GM18517 (cell line): ENCODE measurements around the gene POP7.
"Not testable (repeated sequence)": the region's sequence is repeated elsewhere in the genome, so short reads cannot be mapped to it uniquely, and the experiment has no call there.

Experiments used
- ATAC-seq: cut with Tn5 transposase; IDR thresholded peaks from one replicate; pipeline ENCODE4 v1.9.1; 2021; ENCODE audit warnings: mild to moderate bottlenecking, moderate library complexity; ENCODE audit not compliant: unreplicated experiment

POP7 gene

DNA sequence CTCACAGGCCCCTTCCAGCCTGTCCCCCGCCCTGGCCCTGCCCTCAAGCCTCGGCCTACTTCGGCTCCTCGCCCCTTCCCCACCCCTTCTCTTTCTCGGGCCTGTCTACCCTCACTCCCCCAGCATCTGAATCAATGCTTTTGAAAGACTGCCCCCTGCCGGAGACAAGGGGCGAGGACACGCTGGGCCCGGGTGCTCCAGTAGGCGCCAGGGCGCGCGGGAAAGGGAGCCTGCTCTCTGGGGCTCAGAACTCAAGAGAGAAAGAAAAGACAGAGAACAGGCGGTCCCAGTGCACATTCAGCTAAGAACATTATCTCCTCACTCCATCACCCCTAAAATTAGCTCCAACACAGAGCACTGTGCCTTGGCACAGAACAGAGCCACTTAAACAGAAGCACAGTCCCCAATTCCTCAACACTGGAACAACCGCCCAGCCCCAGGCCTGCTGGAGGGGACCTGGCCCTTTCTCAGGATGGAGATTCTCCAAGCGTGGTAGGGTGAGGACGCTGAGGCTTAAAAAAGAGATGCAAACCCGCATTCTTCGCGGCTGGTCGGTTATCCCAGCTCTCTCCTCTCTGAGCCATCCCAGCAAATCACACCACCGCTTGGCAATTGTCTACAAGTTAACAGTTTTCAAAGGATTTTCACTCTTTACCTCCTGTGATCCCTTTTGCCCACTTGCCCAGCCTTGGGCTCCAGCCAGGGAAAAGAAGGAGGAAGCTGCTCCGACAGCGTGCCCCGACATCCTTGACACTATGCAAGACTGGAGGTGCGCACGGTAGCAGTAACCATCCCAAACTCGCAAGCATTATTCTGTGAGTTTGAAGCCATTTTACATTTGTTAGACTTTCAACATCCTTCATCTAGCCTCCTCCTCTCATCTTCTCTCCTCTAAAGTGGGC, 14.0 kb upstream of the POP7 start:
- peak; percentile 40 for ATAC-seq

DNA sequence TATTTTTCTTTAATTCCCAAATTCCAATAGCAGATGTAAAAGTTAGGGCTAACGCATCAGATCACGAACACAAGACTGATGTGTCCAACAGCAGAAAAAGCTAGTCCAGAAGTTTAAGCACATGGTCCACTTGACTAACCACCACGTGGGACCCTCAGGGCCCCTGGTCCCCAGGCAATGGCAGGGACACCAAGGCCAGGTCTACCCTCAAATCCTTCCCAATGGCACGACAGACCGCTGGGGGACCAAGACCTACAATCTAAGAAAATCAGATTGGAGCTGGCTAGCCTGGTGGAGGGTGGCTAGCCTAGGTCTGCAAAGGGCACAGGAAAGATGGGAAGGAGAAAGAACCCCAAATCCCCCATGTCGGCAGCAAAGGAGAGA, 13.4 kb upstream of the POP7 start:
- no peak for ATAC-seq

- peak; percentile 11 for ATAC-seq
Observed at GRCh38 chr7:100693312-100694097, 12.4 kb upstream of the POP7 start.

DNA sequence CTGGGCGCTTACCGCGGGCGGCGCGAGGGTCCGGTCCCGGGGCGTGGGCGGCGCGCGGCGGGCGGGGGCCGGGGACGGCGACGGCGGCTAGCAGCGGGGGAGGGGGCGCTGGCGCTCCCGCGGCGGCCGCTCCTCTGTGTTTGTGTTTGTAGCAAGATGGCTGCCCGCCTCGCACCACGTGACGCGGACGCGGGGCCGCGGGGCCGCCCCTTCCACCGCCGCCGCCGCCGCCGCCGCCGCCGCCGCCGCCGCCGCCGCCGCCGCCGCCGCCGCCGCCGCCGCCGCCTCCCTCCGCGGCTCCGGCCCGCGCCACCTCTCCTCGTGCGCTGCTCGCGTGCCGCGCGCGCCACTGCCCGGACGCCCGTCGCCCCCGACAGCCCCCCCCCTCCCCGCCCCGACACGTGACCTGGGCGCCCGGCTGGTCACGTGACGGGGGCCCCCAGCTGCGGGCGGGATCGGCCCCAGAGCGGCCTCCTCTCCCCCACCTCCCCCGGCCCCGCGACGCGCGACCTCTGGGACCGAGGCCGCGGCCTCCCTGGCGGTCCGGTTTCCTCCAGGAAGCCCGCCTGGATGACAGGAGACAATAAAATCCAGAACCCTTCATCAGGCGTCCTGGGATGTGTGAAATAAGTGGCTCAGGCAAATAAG, 11.7 kb upstream of the POP7 start, which contains the start of gene GIGYF1:
TSS of gene GIGYF1 (minus strand) at position 153 of the 648 bp plus-strand sequence. CDS start 6,012 bp downstream, outside the sequence.
- ATAC-seq, result peak; percentile 46

- ATAC-seq, result no peak
Observed at GRCh38 chr7:100696123-100696521, 9.8 kb upstream of the POP7 start.

DNA sequence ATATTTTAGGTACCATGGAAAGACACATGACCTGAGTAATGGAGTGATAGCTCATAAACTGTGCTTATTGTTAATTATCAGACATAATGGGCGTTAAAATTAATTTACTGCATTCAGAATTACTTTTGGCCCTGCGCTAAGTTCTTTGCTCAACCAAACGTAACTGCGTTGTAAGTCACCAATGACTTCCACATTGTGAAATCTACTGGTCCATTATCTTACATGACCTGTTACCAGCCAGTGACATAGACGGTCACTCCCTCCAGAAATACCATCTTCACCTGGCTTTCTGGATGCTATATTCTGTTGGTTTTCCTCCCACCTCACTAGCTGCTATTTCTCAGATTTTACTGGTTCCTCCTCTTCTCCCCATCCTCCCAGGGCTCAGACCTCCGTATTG, 6.9 kb upstream of the POP7 start:
- no peak for ATAC-seq

- not testable (repeated sequence) for ATAC-seq
Observed at GRCh38 chr7:100701089-100701488, 4.8 kb upstream of the POP7 start.

GRCh38 chr7:100705320-100705752, 585 bp upstream of the POP7 start:
- ATAC-seq, result peak; percentile 46

- ATAC-seq, result no peak
Observed at GRCh38 chr7:100706672-100707311, 871 bp downstream of the POP7 start.

DNA sequence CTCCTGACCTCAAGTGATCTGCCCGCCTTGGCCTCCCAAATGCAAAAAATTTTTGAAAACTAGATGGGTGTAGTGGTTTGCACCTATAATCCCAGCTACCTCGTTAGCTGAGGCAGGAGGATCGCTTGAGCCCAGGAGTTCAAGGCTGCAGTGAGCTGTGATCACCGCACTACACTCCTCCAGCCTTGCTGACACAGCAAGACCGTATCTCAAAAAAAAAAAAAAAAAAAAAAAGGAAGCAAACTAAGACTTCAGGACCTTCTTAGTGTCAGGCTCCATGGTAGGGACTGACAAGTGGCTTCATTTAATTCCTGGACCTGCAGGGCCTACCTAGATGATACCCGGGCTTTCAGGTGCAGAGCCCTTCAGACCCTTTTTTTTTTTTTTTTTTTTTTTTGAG, 2.5 kb downstream of the POP7 start:
- ATAC-seq, result no peak

DNA sequence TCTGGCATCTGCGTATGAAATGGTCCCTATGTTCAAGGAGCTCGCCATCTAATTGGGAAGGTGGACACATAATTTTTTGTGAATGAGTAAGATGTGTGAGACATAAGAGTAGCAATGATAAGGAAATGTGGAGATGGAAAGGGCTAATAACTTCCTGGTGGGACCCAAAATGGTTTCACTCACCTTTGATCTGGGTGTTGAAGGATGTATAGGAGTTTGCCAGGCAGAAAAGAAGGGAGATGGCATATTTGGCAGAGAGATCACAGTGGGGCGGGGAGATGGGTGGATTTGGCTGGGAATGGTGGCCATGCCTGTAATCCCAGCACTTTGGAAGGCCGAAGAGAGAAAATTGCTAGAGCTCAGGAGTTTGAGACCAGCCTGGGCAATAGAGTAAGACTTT, 4.5 kb downstream of the POP7 start:
- ATAC-seq, result no peak

- no peak for ATAC-seq
Observed at GRCh38 chr7:100711369-100711768, 5.4 kb downstream of the POP7 start.

DNA sequence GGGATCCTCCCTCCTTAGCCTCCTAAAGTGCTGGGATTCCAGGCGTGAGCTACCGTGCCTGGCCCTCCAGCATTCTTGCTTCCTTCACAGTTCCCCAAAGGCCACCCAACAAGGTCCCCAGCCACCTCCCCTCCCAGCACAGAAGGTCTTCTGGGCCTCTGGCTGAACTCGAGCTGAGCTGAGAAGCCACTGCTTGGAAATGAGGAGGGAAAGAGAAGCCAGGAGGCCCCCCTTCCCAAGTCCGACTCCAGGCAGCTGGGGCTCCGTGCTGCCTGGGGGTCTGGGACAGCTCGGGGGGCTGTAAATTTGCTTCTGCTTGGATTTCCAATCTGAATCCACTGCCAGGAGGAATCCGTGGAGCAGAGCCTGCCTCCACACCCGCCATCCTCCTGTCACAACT, 8.8 kb downstream of the POP7 start:
- no peak for ATAC-seq

GRCh38 chr7:100717073-100717472, 11.2 kb downstream of the POP7 start:
- not testable (repeated sequence) for ATAC-seq

DNA sequence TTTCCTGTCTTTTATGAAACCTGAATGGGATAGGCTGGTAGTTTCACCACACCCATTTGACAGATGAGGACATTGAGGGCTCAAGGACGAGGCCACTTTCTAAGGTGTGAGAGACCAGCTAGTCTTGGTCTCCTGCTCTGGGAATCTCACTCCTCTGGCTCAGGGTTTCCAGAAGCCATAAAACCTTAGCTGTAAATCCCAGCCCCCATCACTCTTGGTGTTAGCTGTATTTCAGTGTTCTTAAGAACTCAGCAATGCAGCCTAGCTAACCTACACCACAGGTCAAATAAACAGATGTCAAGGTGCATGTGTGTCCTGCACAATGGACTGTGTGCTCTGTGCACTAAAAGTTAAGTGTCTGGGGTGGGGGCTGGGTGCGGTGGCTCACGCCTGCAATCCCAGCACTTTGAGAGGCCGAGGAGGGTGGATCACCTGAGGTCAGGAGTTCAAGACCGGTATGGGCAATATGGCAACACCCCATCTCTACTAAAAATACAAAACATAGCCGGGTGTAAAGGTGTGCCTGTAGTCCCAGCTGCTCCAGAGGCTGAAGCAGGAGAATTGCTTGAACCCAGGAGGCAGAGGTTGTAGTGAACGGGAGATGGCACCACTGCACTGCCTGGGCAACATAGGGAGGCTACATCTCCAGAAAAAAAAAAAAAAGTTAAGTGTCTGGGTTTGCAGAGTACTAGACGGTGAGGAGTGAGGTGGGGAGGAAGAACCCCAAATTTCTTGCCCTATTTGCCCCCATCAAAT, 13.8 kb downstream of the POP7 start:
- no peak for ATAC-seq

- no peak for ATAC-seq
Observed at GRCh38 chr7:100720279-100720670, 14.4 kb downstream of the POP7 start, which contains the start of gene EPO. TSS of gene EPO (plus strand) at chr7:100720468. CDS start at chr7:100720981, 513 bp downstream.

DNA sequence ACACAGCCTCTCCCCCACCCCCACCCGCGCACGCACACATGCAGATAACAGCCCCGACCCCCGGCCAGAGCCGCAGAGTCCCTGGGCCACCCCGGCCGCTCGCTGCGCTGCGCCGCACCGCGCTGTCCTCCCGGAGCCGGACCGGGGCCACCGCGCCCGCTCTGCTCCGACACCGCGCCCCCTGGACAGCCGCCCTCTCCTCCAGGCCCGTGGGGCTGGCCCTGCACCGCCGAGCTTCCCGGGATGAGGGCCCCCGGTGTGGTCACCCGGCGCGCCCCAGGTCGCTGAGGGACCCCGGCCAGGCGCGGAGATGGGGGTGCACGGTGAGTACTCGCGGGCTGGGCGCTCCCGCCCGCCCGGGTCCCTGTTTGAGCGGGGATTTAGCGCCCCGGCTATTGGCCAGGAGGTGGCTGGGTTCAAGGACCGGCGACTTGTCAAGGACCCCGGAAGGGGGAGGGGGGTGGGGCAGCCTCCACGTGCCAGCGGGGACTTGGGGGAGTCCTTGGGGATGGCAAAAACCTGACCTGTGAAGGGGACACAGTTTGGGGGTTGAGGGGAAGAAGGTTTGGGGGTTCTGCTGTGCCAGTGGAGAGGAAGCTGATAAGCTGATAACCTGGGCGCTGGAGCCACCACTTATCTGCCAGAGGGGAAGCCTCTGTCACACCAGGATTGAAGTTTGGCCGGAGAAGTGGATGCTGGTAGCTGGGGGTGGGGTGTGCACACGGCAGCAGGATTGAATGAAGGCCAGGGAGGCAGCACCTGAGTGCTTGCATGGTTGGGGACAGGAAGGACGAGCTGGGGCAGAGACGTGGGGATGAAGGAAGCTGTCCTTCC, 15.0 kb downstream of the POP7 start:
- ATAC-seq, result no peak

DNA sequence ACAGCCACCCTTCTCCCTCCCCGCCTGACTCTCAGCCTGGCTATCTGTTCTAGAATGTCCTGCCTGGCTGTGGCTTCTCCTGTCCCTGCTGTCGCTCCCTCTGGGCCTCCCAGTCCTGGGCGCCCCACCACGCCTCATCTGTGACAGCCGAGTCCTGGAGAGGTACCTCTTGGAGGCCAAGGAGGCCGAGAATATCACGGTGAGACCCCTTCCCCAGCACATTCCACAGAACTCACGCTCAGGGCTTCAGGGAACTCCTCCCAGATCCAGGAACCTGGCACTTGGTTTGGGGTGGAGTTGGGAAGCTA, 15.5 kb downstream of the POP7 start:
- no peak for ATAC-seq

GRCh38 chr7:100722480-100723212, 16.7 kb downstream of the POP7 start:
- no peak for ATAC-seq
